ENCODE data around the gene TMC1.
"Not testable (repeated sequence)": the region's sequence is repeated elsewhere in the genome, so short reads cannot be mapped to it uniquely, and the experiment has no call there.

The TMC1 gene

GRCh38 chr9:72805238-72805637 lies 283.8 kb downstream of the TMC1 start:
- Histone ChIP-seq H3K9me3 (ENCODE audit: insufficient read depth, low read length) (no peaks in the 10 kb centered on the region), H3K4me3 (ENCODE audit: insufficient read length, low read depth) (no peak overlapping the region)

DNA sequence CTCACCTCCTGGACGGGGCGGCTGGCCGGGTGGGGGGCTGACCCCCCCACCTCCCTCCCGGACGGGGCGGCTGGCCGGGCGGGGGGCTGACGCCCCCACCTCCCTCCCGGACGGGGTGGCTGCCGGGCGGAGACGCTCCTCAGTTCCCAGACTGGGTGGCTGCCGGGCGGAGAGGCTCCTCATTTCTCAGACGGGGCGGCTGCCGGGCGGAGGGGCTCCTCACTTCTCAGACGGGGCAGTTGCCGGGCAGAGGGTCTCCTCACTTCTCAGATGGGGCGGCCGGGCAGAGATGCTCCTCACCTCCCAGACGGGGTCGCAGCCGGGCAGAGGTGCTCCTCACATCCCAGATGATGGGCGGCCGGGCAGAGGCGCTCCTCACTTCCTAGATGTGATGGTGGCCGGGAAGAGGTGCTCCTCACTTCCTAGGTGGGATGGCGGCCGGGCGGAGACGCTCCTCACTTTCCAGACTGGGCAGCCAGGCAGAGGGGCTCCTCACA lies 285.0 kb downstream of the TMC1 start:
- not testable (repeated sequence) for H3K36me3 ChIP-seq (ENCODE audit: insufficient read depth, insufficient read length, low read length); H3K9me3 ChIP-seq (ENCODE audit: insufficient read depth, low read length); H3K4me1 ChIP-seq (ENCODE audit: insufficient read depth, insufficient read length); H3K27me3 ChIP-seq (ENCODE audit: insufficient read depth, insufficient read length); H3K9ac ChIP-seq (ENCODE audit: insufficient read length, low read depth); H3K4me3 ChIP-seq (ENCODE audit: insufficient read length, low read depth); DNase-seq (ENCODE audit: low read depth, low spot score)

More at GRCh38 chr9:72805238-72805637, 283.8 kb downstream of the TMC1 start:
- Histone ChIP-seq H3K9ac (ENCODE audit: insufficient read length, low read depth) (no peak overlapping the region), H3K27me3 (ENCODE audit: insufficient read depth, insufficient read length) (no peaks in the 10 kb centered on the region), H3K4me1 (ENCODE audit: insufficient read depth, insufficient read length) (no peaks in the 10 kb centered on the region), H3K36me3 (ENCODE audit: insufficient read depth, insufficient read length, low read length) (no peaks in the 10 kb centered on the region)
- TF ChIP-seq YY1 (IDR thresholded peaks at IDR 0.05; ENCODE audit: insufficient read depth, insufficient read length) (no peak), ZNF274 (IDR thresholded peaks at IDR 0.05; ENCODE audit: low read depth, low read length) (no peak), SUZ12 (IDR thresholded peaks at IDR 0.05; ENCODE audit: extremely low read depth, insufficient read depth, insufficient read length) (no peak)
- DNase-seq (ENCODE audit: low read depth, low spot score), result no peak

DNA sequence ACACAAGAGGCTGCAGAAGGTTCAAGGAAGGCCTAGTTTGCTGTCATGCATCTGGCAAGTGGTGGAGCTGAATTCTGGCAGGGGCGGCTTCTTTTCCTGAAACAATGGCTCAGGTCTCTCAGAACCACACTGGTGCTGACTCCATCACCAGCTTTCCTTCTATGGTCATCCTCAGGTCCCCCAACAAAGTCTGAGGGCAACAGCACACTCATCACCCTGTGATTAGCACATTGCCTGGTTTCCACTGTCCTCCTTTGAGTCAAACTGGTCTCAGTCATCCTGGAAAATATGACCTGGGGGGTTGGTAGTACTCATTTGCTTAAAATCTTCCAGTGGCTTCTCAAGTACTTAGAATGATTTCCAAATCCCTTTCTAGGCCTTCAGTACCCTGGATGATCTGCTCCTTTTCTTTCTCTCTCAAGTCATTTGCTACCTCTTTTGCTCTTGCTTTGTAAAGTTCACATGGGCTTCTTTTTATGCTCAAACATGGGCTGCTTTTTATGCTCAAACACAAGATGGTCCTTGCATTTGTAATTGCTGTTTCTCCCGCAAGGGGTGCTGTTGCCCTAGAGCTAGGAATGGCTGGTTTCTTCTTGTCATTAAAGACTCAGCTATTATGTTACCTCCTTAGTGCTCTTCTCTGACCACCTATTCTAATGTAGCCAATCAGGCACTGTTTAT lies 286.5 kb downstream of the TMC1 start:
- TF ChIP-seq YY1 (IDR thresholded peaks at IDR 0.05; ENCODE audit: insufficient read depth, insufficient read length) (no peak), SUZ12 (IDR thresholded peaks at IDR 0.05; ENCODE audit: extremely low read depth, insufficient read depth, insufficient read length) (no peak), ZNF274 (IDR thresholded peaks at IDR 0.05; ENCODE audit: low read depth, low read length) (no peak)
- no peak for DNase-seq (ENCODE audit: low read depth, low spot score)

GRCh38 chr9:72808446-72808768 lies 287.0 kb downstream of the TMC1 start:
- Histone ChIP-seq H3K27me3 (ENCODE audit: insufficient read depth, insufficient read length) (no peaks in the 10 kb centered on the region), H3K9me3 (ENCODE audit: insufficient read depth, low read length) (no peaks in the 10 kb centered on the region), H3K4me1 (ENCODE audit: insufficient read depth, insufficient read length) (no peaks in the 10 kb centered on the region), H3K36me3 (ENCODE audit: insufficient read depth, insufficient read length, low read length) (no peaks in the 10 kb centered on the region), H3K9ac (ENCODE audit: insufficient read length, low read depth) (no peak overlapping the region), H3K4me3 (ENCODE audit: insufficient read length, low read depth) (no peak overlapping the region)
- no peak for TF ChIP-seq YY1 (IDR thresholded peaks at IDR 0.05; ENCODE audit: insufficient read depth, insufficient read length)
- TF ChIP-seq ZNF274 (IDR thresholded peaks at IDR 0.05; ENCODE audit: low read depth, low read length), result no peak
- no peak for TF ChIP-seq SUZ12 (IDR thresholded peaks at IDR 0.05; ENCODE audit: extremely low read depth, insufficient read depth, insufficient read length)
- no peak for DNase-seq (ENCODE audit: low read depth, low spot score)

More for the DNA sequence above, 286.5 kb downstream of the TMC1 start:
- Histone ChIP-seq H3K36me3 (ENCODE audit: insufficient read depth, insufficient read length, low read length) (no peaks in the 10 kb centered on the region), H3K9me3 (ENCODE audit: insufficient read depth, low read length) (no peaks in the 10 kb centered on the region), H3K4me3 (ENCODE audit: insufficient read length, low read depth) (no peak overlapping the region), H3K4me1 (ENCODE audit: insufficient read depth, insufficient read length) (no peaks in the 10 kb centered on the region), H3K27me3 (ENCODE audit: insufficient read depth, insufficient read length) (no peaks in the 10 kb centered on the region), H3K9ac (ENCODE audit: insufficient read length, low read depth) (no peak overlapping the region)

GRCh38 chr9:72809586-72809985 lies 288.2 kb downstream of the TMC1 start:
- TF ChIP-seq SUZ12 (IDR thresholded peaks at IDR 0.05; ENCODE audit: extremely low read depth, insufficient read depth, insufficient read length) (no peak), YY1 (IDR thresholded peaks at IDR 0.05; ENCODE audit: insufficient read depth, insufficient read length) (no peak)
- DNase-seq (ENCODE audit: low read depth, low spot score), result no peak
- no peaks in the 10 kb centered on the region for H3K4me1 ChIP-seq (ENCODE audit: insufficient read depth, insufficient read length)
- H3K36me3 ChIP-seq (ENCODE audit: insufficient read depth, insufficient read length, low read length), result no peaks in the 10 kb centered on the region
- H3K9me3 ChIP-seq (ENCODE audit: insufficient read depth, low read length), result no peaks in the 10 kb centered on the region
- no peak overlapping the region for H3K9ac ChIP-seq (ENCODE audit: insufficient read length, low read depth)
- H3K27me3 ChIP-seq (ENCODE audit: insufficient read depth, insufficient read length), result no peaks in the 10 kb centered on the region
- no peak overlapping the region for H3K4me3 ChIP-seq (ENCODE audit: insufficient read length, low read depth)

- Histone ChIP-seq H3K4me1 (ENCODE audit: insufficient read depth, insufficient read length) (no peaks in the 10 kb centered on the region), H3K4me3 (ENCODE audit: insufficient read length, low read depth) (no peak overlapping the region), H3K27me3 (ENCODE audit: insufficient read depth, insufficient read length) (no peaks in the 10 kb centered on the region), H3K9me3 (ENCODE audit: insufficient read depth, low read length) (no peaks in the 10 kb centered on the region), H3K36me3 (ENCODE audit: insufficient read depth, insufficient read length, low read length) (no peaks in the 10 kb centered on the region), H3K9ac (ENCODE audit: insufficient read length, low read depth) (no peak overlapping the region)
- DNase-seq (ENCODE audit: low read depth, low spot score), result no peak
- TF ChIP-seq SUZ12 (IDR thresholded peaks at IDR 0.05; ENCODE audit: extremely low read depth, insufficient read depth, insufficient read length), result no peak
- no peak for TF ChIP-seq ZNF274 (IDR thresholded peaks at IDR 0.05; ENCODE audit: low read depth, low read length)
- no peak for TF ChIP-seq YY1 (IDR thresholded peaks at IDR 0.05; ENCODE audit: insufficient read depth, insufficient read length)
These were observed 291.2 kb downstream of the TMC1 start for GRCh38 chr9:72812559-72813111.

GRCh38 chr9:72813544-72813943 lies 292.1 kb downstream of the TMC1 start:
- TF ChIP-seq SUZ12 (IDR thresholded peaks at IDR 0.05; ENCODE audit: extremely low read depth, insufficient read depth, insufficient read length) (no peak), ZNF274 (IDR thresholded peaks at IDR 0.05; ENCODE audit: low read depth, low read length) (no peak), YY1 (IDR thresholded peaks at IDR 0.05; ENCODE audit: insufficient read depth, insufficient read length) (no peak)
- no peaks in the 10 kb centered on the region for H3K36me3 ChIP-seq (ENCODE audit: insufficient read depth, insufficient read length, low read length)

More at GRCh38 chr9:72813544-72813943, 292.1 kb downstream of the TMC1 start:
- Histone ChIP-seq H3K9ac (ENCODE audit: insufficient read length, low read depth) (no peak overlapping the region), H3K4me3 (ENCODE audit: insufficient read length, low read depth) (no peak overlapping the region), H3K4me1 (ENCODE audit: insufficient read depth, insufficient read length) (no peaks in the 10 kb centered on the region), H3K9me3 (ENCODE audit: insufficient read depth, low read length) (no peaks in the 10 kb centered on the region), H3K27me3 (ENCODE audit: insufficient read depth, insufficient read length) (no peaks in the 10 kb centered on the region)
- DNase-seq (ENCODE audit: low read depth, low spot score), result no peak
